HG03060 (cell line): ENCODE results near the gene TBL2.
"Not testable (repeated sequence)": the region's sequence is repeated elsewhere in the genome, so short reads cannot be mapped to it uniquely, and the experiment has no call there.

ENCODE experiments used
- ATAC-seq: cut with Tn5 transposase; IDR thresholded peaks from one replicate; pipeline ENCODE4 v1.9.1; 2021; ENCODE audit warnings: low read depth, moderate number of reproducible peaks; ENCODE audit not compliant: unreplicated experiment

TBL2 gene, protein sequence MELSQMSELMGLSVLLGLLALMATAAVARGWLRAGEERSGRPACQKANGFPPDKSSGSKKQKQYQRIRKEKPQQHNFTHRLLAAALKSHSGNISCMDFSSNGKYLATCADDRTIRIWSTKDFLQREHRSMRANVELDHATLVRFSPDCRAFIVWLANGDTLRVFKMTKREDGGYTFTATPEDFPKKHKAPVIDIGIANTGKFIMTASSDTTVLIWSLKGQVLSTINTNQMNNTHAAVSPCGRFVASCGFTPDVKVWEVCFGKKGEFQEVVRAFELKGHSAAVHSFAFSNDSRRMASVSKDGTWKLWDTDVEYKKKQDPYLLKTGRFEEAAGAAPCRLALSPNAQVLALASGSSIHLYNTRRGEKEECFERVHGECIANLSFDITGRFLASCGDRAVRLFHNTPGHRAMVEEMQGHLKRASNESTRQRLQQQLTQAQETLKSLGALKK

DNA sequence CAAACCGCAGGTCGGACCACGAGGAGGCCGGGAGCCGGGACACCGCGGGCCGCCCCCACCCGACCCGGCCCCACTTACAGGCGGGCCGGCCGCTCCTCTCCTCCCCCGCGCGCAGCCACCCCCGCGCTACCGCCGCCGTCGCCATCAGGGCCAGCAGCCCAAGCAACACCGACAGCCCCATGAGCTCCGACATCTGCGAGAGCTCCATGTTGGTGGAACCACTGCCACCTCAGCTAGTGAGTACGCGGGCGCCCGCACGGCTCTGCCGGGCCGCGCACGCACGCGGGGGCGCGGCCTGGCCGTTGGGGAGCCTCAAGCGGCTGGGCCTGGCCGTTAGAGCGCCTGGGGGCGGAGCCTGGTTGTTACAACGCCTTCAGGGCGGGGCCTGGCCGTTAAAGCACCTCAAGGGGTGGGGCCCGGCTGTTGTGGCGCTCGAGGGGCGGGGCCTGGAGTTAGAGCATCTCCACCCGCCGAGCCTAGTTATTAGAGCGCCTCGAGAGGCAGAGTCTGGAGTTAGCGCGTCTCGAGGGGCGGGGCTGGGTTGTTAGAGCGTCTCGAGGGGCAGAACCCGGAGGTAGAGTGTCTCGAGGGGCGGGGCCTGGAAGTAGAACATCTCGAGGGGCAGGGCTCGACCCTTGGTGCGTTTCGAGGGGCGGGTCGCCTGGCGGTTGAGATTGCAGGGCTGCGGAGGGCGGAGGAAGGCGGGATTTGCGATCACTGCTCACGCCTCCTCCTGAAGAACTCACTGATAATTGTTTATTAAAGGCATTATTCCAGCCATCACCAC lies at the start of gene TBL2:
TBL2 (minus strand) TSS at position 238 of the 787 bp plus-strand sequence; CDS start at position 208, 30 bp downstream.
- peak; percentile 73 for ATAC-seq

DNA sequence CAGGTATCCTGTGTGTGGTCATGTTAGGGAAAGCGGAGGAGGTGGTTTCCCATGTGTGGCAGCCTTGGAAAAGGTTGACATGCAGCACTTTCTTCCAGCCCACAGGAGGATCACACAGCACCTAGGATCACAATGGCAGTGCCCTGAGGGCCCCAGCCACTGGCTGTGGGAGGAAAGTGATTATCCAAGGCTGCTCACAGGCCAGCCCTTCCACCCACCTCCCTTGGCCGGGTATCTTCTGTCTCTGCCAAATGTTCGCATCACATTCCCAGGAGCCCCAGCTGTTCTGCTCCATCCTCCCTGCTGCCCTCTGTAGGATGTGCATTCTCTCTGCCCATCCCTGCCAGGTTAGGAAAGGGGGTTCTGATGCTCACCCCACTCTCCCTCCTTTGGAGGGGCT lies 48.4 kb upstream of the TBL2 start:
- no peak for ATAC-seq

DNA sequence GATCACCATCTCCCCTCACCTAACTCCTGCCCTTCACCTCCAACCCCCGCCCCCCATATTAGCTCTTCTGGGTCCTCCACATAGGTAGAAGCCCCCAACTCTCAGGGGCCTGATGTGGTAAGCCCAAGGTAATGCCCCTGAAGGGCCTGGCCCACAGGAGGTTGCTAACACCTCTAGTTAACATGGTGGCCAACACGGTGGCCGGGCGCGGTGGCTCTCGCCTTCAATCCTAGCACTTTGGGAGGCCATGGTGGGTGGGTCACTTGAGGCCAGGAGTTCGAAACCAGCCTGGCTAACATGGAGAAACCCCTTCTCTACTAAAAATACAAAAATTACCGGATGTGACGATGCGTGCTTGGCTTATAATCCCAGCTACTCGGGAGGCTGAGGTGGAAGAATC lies 46.9 kb upstream of the TBL2 start:
- no peak for ATAC-seq

DNA sequence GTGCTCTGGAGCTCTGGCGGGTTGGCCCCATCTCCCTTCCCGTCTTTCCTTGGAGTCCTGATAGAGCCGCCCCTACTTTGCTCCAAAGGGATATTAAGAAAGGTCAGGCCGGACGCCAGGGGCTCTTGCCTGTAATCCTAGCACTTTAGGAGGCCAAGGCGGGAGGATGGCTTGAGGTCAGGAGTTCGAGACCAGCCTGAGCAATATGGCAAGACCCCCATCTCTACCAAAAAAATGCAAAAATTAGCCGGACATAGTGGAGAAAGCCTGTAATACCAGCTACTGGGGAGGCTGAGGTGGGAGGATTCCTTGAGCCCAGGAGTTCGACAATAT lies 46.3 kb upstream of the TBL2 start:
- ATAC-seq = no peak

DNA sequence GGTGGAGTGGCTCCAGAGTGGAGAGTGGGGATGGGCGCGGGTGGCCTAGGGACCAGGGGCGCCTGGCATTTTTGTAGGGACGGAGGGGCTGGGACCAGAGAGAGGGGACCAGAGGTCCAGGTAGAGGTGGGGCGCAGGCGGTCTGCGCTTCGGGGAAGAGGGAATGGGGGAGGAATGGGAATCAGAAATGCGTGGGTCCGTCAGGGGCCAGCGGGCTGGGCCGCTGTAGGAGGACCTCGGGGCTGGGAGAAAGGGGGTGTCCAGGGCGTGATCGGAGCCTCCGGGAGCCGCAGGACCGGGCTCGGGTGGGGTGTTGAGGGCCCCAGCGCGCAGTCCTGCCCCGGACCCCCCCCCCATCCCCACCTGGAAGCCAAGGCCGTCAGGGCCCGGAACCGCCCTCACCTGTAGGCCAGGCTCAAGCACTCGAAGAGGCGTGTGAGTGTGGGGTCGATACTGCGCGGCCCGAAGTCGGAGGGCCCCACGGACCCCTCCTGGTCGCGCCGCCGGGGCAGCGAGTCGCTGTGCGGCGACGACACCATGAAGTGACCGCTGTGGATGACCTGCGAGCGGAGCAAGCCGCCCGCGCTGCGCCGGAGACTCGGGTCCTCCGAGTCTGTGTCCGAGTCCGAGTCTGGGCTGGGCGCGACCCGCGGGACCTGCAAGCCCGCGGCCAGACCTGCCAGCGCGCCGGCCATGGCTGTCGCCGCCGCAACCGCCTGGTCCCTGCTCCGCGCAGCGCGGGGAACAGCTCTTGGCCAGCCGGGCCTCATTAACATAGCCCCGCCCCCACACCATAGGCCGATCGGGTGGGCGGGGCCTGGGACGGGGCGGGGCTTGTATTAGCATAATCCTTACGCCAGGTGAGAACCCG lies 45.7 kb upstream of the TBL2 start, which contains the start of gene MLXIPL:
MLXIPL (minus strand) TSS at position 725 of the 871 bp plus-strand sequence; CDS start at position 695, 30 bp downstream.
- no peak for ATAC-seq

DNA sequence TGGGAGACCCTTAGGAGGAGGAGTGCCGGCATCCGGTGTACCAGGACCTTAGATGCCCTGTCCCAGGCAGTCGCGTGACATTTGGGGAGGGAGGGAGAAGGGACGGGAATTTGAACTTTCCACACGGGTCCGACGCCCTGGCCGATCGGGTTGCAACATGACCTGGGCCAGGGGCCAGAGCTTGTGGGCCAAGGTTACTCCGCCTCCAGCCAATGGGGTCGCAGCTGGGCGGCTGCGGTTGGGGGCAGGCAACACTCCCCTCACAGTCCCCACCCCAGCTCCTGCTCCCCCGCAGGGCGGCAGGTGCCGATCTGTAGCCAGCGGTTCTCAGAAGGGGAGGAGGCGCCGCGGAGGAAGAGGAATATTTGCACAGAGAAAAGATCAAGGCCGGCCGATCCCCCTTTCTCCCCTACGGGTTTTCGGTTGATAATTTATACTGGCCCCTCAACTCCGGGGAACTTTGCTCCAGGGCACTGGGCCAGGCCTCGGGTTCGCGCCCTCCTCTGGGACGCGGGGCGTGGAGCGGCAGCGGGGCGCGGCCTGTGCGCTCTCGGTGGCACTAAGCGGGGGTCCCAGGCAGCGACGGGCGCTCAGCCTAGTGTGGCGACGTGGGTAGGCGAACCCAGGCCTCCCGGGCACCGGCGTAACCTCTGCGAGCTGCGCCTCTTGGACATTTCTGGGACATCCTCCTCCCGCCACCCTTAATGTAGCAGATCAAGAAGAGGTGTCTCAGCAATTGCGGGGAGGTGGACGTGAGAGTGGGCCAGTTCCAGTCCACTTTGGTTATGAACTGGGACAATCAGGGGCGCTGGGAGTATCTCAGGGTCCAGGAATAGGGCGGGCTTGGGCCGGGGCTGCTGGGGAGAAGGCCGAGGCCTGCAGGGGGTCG lies 44.8 kb upstream of the TBL2 start:
- no peak for ATAC-seq

DNA sequence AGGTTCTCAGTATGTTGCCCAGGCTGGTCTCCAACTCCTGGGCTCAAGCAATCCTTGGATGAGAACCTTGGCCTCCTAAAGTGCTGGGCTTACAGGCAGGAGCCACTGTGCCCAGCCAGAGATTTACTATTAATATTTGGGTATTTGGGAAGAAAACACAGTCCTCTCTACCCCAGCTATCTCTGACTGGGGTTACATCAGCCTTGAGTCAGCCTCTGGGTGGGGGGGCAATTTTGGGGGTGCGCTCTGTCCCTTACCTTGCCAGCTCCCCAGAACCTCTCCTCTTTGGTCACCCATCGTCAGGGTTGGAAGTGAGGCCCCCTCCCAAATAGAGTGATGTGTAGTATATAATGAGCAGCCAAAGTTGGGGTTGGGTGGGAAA lies 44.1 kb upstream of the TBL2 start:
- ATAC-seq = no peak

DNA sequence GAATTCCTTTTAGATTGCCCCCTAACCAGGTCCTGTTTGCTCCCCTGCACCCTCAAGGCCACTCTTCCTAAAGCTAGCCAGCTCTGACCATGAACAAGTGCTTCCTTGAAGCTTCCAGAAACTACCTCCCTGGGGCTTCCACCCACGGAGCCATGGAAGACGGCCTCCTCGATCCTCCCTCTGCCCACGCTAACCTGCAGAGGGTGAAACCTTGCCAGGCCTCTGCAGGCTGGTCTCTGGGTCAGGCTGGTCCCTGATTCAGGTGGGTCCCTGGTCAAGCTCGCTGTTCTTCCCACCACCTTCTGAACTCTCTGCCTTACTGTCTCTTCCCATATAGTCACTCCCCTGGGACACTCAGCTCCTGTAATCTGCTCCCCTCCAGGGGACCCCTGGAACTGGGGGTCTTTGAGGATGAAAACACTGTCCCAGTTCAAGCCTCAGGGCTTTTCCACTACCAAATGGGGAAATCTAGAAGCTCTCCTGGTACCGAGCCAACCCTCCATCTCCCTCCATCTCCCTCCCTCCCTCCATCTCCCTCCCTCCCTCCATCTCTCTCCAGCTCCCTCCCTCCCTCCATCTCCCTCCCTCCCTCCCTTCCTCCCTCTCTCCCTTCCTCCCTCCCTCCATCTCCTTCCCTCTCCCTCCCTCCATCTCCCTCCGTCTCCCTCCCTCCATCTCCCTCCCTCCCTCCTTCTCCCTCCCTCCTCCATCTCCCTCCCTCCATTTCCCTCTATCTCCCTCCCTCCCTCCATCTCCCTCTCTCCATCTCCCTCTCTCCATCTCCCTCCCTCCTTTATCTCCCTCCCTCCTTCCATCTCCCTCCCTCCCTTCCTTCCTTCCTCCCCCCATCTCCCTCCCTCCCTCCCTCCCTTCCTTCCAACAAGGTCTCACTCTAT lies 43.0 kb upstream of the TBL2 start:
- no peak for ATAC-seq

DNA sequence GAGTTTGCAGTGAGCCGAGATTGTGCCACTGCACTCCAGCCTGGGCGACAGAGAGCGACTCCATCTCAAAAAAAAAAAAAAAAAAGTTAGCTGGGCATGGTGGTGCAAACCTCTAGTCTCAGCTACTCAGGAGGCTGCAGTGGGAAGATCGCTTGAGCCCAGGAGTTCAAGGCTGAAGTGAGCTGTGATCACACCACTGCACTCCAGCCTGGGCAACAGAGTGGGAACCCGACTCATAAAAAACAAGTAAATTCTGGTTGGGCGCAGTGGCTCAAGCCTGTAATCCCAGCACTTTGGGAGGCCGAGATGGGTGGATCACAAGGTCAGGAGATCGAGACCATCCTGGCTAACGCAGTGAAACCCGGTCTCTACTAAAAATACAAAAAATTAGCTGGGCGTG lies 41.0 kb upstream of the TBL2 start:
- ATAC-seq = not testable (repeated sequence)

DNA sequence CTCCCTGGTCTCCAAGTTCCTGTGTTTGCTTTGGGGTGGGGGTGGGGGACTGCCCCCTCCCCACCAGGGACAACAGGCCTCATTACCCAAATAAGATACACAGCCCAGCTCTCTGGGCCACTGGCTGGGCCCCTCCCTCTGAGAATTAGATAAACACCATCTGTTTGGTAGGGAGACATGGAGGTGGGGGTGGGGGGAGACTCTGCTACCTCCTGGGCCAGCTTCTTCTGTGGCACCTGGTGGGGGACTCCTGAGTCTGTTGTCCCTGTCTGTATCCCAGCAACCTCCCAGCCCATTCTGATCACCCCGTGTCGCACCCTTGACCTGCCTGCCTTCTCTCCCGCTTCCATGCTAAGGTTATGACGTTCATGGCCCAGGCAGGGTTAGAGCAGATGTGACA lies 40.2 kb upstream of the TBL2 start:
- ATAC-seq = no peak

DNA sequence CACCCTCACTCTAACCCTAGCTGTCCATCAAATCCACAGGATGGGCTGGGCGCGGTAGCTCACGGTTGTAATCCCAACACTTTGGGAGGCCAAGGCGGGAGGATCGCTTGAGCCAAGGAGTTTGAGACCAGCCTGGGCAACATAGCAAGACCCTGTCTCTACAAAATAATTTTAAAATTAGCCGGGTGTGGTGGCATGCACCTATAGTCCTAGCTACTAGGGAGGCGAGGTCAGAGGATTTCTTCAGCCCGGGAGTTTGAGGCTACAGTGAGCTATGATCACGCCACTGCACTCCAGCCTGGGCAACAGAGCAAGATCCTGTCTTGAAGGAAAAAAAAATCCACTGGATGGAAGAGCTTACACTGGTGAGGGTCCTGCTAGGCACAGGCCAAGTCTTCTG lies 39.1 kb upstream of the TBL2 start:
- ATAC-seq = not testable (repeated sequence)

DNA sequence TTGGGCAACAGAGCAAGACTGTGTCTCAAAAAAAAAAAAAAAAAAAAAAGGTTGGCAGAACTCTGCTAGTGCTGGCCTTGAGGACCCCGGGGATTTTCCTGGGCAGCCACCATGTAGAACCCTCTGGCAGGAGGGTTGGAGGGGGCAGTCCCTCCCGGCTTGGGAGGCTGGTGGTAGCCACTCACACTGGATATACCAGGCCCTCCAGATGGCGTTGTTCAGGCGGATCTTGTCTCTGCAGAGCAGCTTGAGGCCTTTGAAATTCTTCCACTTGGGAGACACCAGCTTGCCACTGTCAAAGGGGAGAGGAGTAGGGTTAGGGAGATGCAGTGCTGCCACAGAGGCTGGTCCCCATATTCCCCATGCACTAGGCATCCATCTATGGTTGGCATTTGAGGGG lies 37.5 kb upstream of the TBL2 start:
- ATAC-seq = no peak

DNA sequence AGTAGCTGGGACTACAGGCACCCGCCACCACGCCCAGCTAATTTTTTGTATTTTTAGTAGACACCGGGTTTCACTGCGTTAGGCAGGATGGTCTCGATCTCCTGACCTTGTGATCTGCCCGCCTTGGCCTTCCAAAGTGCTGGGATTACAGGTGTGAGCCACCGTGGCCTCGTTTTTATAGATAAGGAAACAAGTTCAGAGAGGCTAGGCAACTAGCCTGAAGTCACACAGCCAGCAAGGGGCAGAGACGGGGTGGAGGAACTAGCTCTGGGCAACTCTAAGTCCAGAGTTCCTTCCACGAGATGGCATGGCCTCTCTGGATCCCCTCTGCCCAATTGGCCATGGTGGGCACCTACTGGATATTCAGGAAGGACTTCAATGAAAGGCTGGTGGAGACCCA lies 36.6 kb upstream of the TBL2 start:
- ATAC-seq = not testable (repeated sequence)

DNA sequence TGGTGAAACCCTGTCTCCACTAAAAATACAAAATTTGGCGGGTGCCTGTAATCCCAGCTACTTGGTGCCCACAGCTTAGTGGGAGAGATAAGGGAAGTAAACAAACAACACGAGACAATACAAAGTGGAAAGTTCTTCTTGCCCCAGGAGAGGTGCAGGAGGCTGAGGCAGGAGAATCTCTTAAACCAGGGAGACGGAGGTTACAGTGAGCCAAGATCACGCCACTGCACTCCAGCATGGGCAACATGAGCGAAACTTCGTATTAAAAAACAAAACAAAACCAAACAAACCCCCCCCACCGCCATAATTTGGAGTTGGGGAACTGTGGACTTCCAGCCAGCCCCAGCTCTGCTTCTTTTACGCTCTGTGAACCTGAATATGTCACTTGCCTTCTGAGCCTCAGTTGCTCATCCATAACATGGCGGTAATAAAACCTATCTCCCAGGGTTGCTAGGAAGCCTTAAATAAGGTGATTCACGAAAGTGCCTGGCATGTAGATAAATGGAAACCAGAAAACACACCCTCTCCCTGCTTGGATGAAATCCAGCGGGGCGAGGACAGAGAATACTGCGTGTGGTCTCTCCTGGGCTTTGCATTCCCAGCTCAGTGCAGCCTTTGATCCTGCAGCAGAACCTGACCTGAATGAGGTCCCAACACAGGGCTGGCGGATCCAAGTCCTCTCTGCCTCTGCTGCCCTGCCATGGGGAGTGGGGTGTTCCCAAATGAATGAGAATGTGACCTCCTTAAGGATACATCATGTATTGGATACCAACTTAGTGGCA lies 35.8 kb upstream of the TBL2 start:
- no peak for ATAC-seq

DNA sequence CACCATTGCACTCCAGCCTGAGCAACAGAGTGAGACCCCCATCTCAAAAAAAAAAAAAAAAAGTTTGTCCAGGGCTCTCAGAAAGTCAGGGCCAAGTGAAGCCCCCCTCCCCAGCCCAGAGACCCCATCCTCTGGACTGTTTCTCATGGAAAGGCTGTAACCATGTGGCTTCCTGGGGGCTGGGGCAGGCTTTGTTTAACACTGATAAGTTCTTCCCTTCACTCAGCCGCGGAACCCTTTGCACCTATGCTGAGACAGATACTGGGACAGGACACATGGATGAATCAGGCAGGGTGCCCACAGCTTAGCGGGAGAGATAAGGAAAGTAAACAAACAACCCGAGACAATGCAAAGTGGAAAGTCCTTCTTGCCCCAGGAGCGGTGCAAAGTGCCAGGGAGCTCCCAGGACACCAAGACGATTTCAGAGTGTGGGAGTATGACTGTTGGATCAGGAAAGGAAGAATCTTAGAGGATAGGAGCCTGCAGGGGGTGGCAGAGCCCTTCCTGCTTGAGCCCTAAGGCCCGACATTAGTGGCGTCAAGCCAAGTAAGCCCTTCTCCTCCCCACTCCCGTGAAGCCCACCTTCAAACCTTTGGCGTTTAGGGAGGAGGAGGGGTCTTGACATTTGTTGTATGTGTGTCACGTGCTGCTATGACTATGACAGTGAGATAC lies 34.4 kb upstream of the TBL2 start:
- no peak for ATAC-seq

DNA sequence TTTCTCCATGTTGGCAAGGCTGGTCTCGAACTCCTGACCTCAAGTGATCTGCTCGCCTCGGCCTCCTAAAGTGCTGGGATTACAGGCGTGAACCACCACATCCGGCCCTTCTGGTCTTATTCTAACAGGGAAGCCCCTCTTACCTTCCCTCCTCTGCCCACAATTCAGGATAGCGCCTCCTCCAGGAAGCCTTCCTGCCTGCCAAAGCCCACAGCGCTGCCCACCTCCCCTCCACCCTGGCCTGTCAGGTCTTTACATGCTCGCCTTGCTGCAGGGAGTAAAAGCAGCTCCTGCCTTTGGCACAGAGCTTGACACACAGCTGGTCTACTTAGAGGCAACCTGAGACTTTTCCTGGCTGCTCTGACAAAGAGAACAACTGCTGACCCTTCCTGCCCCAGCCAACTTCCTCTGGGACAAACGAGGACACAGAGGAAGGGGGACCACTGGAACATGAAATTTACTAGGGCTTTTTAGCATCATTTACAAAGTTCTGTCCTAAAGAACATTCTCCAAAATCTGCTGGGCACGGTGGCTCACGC lies 32.7 kb upstream of the TBL2 start:
- ATAC-seq = no peak

DNA sequence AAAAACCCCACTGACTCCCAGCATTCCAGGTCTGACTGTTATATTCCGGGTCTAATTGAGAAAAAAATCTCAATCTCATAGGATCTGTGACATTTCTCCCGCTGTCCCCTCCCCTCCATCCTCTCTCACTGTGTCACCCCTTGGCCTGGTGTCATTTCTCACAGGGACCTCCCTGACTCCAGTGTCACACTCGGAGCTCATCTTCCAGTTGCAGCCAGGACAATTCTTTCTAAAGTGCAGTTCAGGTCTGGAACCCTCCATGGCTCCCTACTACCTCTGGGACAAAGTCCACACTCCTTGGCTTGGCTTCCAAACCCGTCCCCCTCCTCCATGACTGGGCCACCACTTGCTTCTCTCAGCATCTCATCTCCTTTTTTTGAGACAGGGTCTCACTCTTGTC lies 31.7 kb upstream of the TBL2 start:
- ATAC-seq = no peak

DNA sequence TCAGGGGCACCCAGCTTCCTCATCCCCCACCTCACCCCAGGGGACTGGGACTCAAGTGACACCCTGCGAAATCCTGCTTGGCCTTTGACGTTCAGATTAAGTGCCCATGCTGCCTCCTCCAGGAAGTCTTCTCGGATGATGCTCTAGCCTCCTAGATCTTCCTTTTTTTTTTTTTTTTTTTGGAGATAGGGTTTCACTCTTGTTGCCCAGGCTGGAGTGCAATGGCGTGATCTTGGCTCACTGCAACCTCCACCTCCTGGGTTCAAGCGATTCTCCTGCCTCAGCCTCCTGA lies 29.3 kb upstream of the TBL2 start:
- ATAC-seq = not testable (repeated sequence)
